ENCODE results near the gene MRPL21.

MRPL21 gene

GRCh38 chr11:68843703-68844312, 59.8 kb downstream of the MRPL21 start:
- peak overlapping the region; percentile 49 for H3K27ac ChIP-seq
- TF ChIP-seq ZFX (IDR thresholded peaks at IDR 0.05) (no peak), CTCF (conservative IDR thresholded peaks at IDR 0.05) (no peak; the same call in 1 of the 2 replicates)

GRCh38 chr11:68843052-68843561, 60.5 kb downstream of the MRPL21 start:
- TF ChIP-seq ZFX (IDR thresholded peaks at IDR 0.05) (no peak), CTCF (conservative IDR thresholded peaks at IDR 0.05) (no peak)
- peak overlapping the region; percentile 49; the same call in 1 of the 2 replicates for H3K27ac ChIP-seq

- no peak overlapping the region; the same call in 1 of the 2 replicates for H3K27ac ChIP-seq
- no peak for TF ChIP-seq ZFX (IDR thresholded peaks at IDR 0.05)
- no peak for TF ChIP-seq CTCF (conservative IDR thresholded peaks at IDR 0.05)
These were observed 61.1 kb downstream of the MRPL21 start for GRCh38 chr11:68842427-68843051.

- no peak for TF ChIP-seq ZFX (IDR thresholded peaks at IDR 0.05)
- no peak for TF ChIP-seq CTCF (conservative IDR thresholded peaks at IDR 0.05)
- H3K27ac ChIP-seq = peak within 1 kb of the TSS; percentile 99
These were observed 61.8 kb downstream of the MRPL21 start, which contains the start of gene CPT1A for GRCh38 chr11:68841718-68842426. Gene CPT1A (minus strand): TSS chr11:68841916. CDS start chr11:68815474, 26,442 bp downstream.

Data from C4-2B (cell line).